ENCODE measurements around the gene SERGEF.

DNA sequence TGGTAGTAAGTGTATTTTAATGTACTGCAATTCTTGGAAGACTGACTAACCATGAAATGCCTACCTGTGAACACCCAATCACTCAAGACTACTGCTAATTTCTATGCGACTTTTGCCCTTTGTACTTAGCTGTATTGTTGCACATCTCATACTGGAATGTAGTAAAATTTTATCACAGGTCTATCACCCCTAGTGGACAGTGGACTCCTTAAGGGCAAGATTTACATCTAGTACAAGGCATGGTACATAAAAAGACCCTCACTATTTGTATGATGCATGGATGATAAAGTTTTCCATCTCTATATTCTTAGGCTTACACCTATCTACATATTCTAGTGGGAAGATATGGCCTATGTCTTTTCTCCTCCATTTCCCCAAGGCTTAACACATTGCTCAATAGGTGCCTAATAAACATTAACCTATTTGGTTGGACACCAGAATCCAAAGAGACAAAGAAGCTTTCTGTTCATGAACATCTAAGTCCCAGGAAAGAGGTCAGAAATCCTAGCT lies 26.1 kb downstream of the SERGEF start:
- no peak for TF ChIP-seq KDM1A (IDR thresholded peaks at IDR 0.05; ENCODE audit: borderline replicate concordance)
- TF ChIP-seq RAD21 (IDR thresholded peaks at IDR 0.05; ENCODE audit: insufficient read depth, low read depth, low read length) = no peak
- no peak for TF ChIP-seq EZH2 (IDR thresholded peaks at IDR 0.05; ENCODE audit: borderline replicate concordance, control insufficient read depth, low read depth, low read length)
- TF ChIP-seq CTCF (IDR thresholded peaks at IDR 0.05 in 2 of 3, conservative IDR thresholded peaks at IDR 0.05 in 1 of 3; ENCODE audit: control insufficient read depth in 2 of 3, extremely low read depth in 1 of 3, insufficient read depth in 1 of 3, low read depth in 3 of 3, low read length in 3 of 3) = 0 out of 6 replicates have a peak, but pooled peaks of 1 of the 3 experiments have one; percentile 12
- no peak for TF ChIP-seq REST (IDR thresholded peaks at IDR 0.05; ENCODE audit: low read depth, low read length)
- no peak for TF ChIP-seq ZBTB40 (IDR thresholded peaks at IDR 0.05; ENCODE audit: borderline replicate concordance)
